ENCODE data around the gene RAB6B. TPM values are rescaled to one million over a fixed set of nuclear protein-coding genes. Genes with fewer than 3 reads are reported as not detected.

The RAB6B gene
- total and polyA plus RNA-seq, 2 experiments from 2014 or later, result 1.2 to 3.9 TPM

- no peak overlapping the region for H3K4me2 ChIP-seq
- Mint-ChIP-seq H3K4me1 (peaks cover 12% of the 10 kb centered on the region), H3K9me3 (no peaks in the 10 kb centered on the region), H3K36me3 (ENCODE audit: low read depth) (no peaks in the 10 kb centered on the region), H3K27me3 (ENCODE audit: insufficient read depth, low read depth, poor library complexity) (peaks cover 5% of the 10 kb centered on the region), H3K27ac (no peak overlapping the region), H3K4me3 (no peak overlapping the region)
- H3K4me1 ChIP-seq (ENCODE audit: insufficient read depth), result no peaks in the 10 kb centered on the region
- H3K27me3 ChIP-seq (ENCODE audit: insufficient read depth), result no peaks in the 10 kb centered on the region
- no peaks in the 10 kb centered on the region for H4K20me1 ChIP-seq (replicated peaks; ENCODE audit: insufficient read depth)
- no peak for DNase-seq (ENCODE audit: low spot score)
- no peak for ATAC-seq
- no peaks in the 10 kb centered on the region for H3F3A ChIP-seq (replicated peaks; ENCODE audit: low read depth)
- H3K27ac ChIP-seq (ENCODE audit: low read depth), result no peak overlapping the region
- H2AFZ ChIP-seq, result no peak overlapping the region
- H3K36me3 ChIP-seq (ENCODE audit: insufficient read depth), result no peaks in the 10 kb centered on the region
- H3K79me2 ChIP-seq (replicated peaks; ENCODE audit: insufficient read depth), result no peaks in the 10 kb centered on the region
- H3K4me3 ChIP-seq, result no peak overlapping the region
- no peaks in the 10 kb centered on the region for H3K9me2 ChIP-seq (ENCODE audit: insufficient read depth)
- TF ChIP-seq EZH2phosphoT487 (IDR thresholded peaks at IDR 0.05; ENCODE audit: unreplicated experiment) (no peak), ZNF331 (CRISPR knock-in tag; IDR thresholded peaks at IDR 0.05; ENCODE audit: low read depth) (no peak), ZNF462 (CRISPR knock-in tag; IDR thresholded peaks at IDR 0.05) (no peak), CTCF (conservative IDR thresholded peaks at IDR 0.05; ENCODE audit: low read depth in 2 of 2) (no peak), NANOG (IDR thresholded peaks at IDR 0.05; ENCODE audit: borderline replicate concordance) (no peak), POLR2AphosphoS5 (IDR thresholded peaks at IDR 0.05; ENCODE audit: low read depth) (no peak), CREB1 (CRISPR knock-in tag; IDR thresholded peaks at IDR 0.05; ENCODE audit: low read depth) (no peak), ZNF114 (CRISPR knock-in tag; IDR thresholded peaks at IDR 0.05) (no peak), REST (IDR thresholded peaks at IDR 0.05; ENCODE audit: unreplicated experiment) (no peak), STAT1 (IDR thresholded peaks at IDR 0.05; ENCODE audit: unreplicated experiment) (no peak), EZH2 (IDR thresholded peaks at IDR 0.05; ENCODE audit: low read depth, unreplicated experiment) (no peak)
These were observed 38.6 kb upstream of the RAB6B start for GRCh38 chr3:133934073-133934970.
